ENCODE measurements around the gene EIPR1.

Gene EIPR1

GRCh38 chr2:3334392-3335345 lies 42.9 kb downstream of the EIPR1 start:
- no peak for TF ChIP-seq CTCF (IDR thresholded peaks at IDR 0.05; ENCODE audit: low read depth, low read length)
- Histone ChIP-seq H3K36me3 (peaks cover 36% of the 10 kb centered on the region), H3K4me3 (ENCODE audit: low read depth, low read length) (no peak overlapping the region), H3K9me3 (ENCODE audit: severe bottlenecking) (no peaks in the 10 kb centered on the region), H3K27me3 (ENCODE audit: insufficient read depth, low read depth, severe bottlenecking) (no peaks in the 10 kb centered on the region), H3K27ac (no peak overlapping the region)
- no peak for DNase-seq

GRCh38 chr2:3332133-3332532 lies 45.5 kb downstream of the EIPR1 start:
- Histone ChIP-seq H3K27me3 (ENCODE audit: insufficient read depth, low read depth, severe bottlenecking) (no peaks in the 10 kb centered on the region), H3K4me3 (ENCODE audit: low read depth, low read length) (no peak overlapping the region), H3K9me3 (ENCODE audit: severe bottlenecking) (no peaks in the 10 kb centered on the region), H3K27ac (no peak overlapping the region), H3K36me3 (peaks cover 36% of the 10 kb centered on the region)
- DNase-seq: no peak
- no peak for TF ChIP-seq CTCF (IDR thresholded peaks at IDR 0.05; ENCODE audit: low read depth, low read length)

GRCh38 chr2:3329491-3329890 lies 48.1 kb downstream of the EIPR1 start:
- no peak for DNase-seq
- H3K9me3 ChIP-seq (ENCODE audit: severe bottlenecking): no peaks in the 10 kb centered on the region
- no peaks in the 10 kb centered on the region for H3K27me3 ChIP-seq (ENCODE audit: insufficient read depth, low read depth, severe bottlenecking)
- no peak overlapping the region for H3K27ac ChIP-seq
- peaks cover 19% of the 10 kb centered on the region for H3K36me3 ChIP-seq
- H3K4me3 ChIP-seq (ENCODE audit: low read depth, low read length): no peak overlapping the region
- TF ChIP-seq CTCF (IDR thresholded peaks at IDR 0.05; ENCODE audit: low read depth, low read length): no peak

GRCh38 chr2:3326871-3327270 lies 50.7 kb downstream of the EIPR1 start:
- Histone ChIP-seq H3K36me3 (peaks cover 27% of the 10 kb centered on the region), H3K27me3 (ENCODE audit: insufficient read depth, low read depth, severe bottlenecking) (no peaks in the 10 kb centered on the region), H3K27ac (no peak overlapping the region), H3K4me3 (ENCODE audit: low read depth, low read length) (no peak overlapping the region), H3K9me3 (ENCODE audit: severe bottlenecking) (no peaks in the 10 kb centered on the region)
- no peak for DNase-seq
- TF ChIP-seq CTCF (IDR thresholded peaks at IDR 0.05; ENCODE audit: low read depth, low read length): no peak

GRCh38 chr2:3326182-3326537 lies 51.5 kb downstream of the EIPR1 start:
- Histone ChIP-seq H3K4me3 (ENCODE audit: low read depth, low read length) (no peak overlapping the region), H3K27me3 (ENCODE audit: insufficient read depth, low read depth, severe bottlenecking) (no peaks in the 10 kb centered on the region), H3K27ac (no peak overlapping the region), H3K9me3 (ENCODE audit: severe bottlenecking) (no peaks in the 10 kb centered on the region), H3K36me3 (peaks cover 32% of the 10 kb centered on the region)
- no peak for TF ChIP-seq CTCF (IDR thresholded peaks at IDR 0.05; ENCODE audit: low read depth, low read length)
- no peak for DNase-seq

All from WERI-Rb-1 (cell line).